ENCODE data around the gene EYA2.

Gene EYA2

GRCh38 chr20:46857061-46857831 lies 37.4 kb upstream of the EYA2 start:
- Histone ChIP-seq H3K9ac (ENCODE audit: low read depth, low read length, poor library complexity, severe bottlenecking) (no peak overlapping the region), H2AFZ (ENCODE audit: low read length) (no peak overlapping the region), H3K9me3 (ENCODE audit: insufficient read depth, low read depth, low read length) (no peaks in the 10 kb centered on the region), H3K4me1 (ENCODE audit: insufficient read depth, low read length, poor library complexity, severe bottlenecking) (no peaks in the 10 kb centered on the region), H3K27me3 (ENCODE audit: insufficient read depth, low read length, poor library complexity, severe bottlenecking) (no peaks in the 10 kb centered on the region), H3K4me2 (ENCODE audit: low read depth, low read length, poor library complexity, severe bottlenecking) (no peak overlapping the region), H3K4me3 (ENCODE audit: low read length, poor library complexity, severe bottlenecking) (no peak overlapping the region), H3K9me2 (replicated peaks; ENCODE audit: low read depth, low read length) (no peaks in the 10 kb centered on the region), H4K20me1 (ENCODE audit: insufficient read depth, low read length, poor library complexity, severe bottlenecking) (no peaks in the 10 kb centered on the region), H3F3A (ENCODE audit: low read depth) (no peaks in the 10 kb centered on the region), H3K36me3 (ENCODE audit: insufficient read depth, low read length) (no peaks in the 10 kb centered on the region), H3K79me2 (ENCODE audit: insufficient read depth, low read length) (no peaks in the 10 kb centered on the region)
- TF ChIP-seq CTCF (conservative IDR thresholded peaks at IDR 0.05; ENCODE audit: low read length) (no peak), EZH2phosphoT487 (IDR thresholded peaks at IDR 0.05; ENCODE audit: borderline replicate concordance) (no peak)

- Histone ChIP-seq H3K9me2 (replicated peaks; ENCODE audit: low read depth, low read length) (no peaks in the 10 kb centered on the region), H4K20me1 (ENCODE audit: insufficient read depth, low read length, poor library complexity, severe bottlenecking) (no peaks in the 10 kb centered on the region), H3K4me3 (ENCODE audit: low read length, poor library complexity, severe bottlenecking) (no peak overlapping the region), H3K36me3 (ENCODE audit: insufficient read depth, low read length) (no peaks in the 10 kb centered on the region), H3K79me2 (ENCODE audit: insufficient read depth, low read length) (no peaks in the 10 kb centered on the region), H3K4me2 (ENCODE audit: low read depth, low read length, poor library complexity, severe bottlenecking) (no peak overlapping the region), H3K9me3 (ENCODE audit: insufficient read depth, low read depth, low read length) (0 out of 2 replicates have a peak, but pooled peaks cover 4% of the 10 kb centered on the region), H3K27me3 (ENCODE audit: insufficient read depth, low read length, poor library complexity, severe bottlenecking) (no peaks in the 10 kb centered on the region), H2AFZ (ENCODE audit: low read length) (no peak overlapping the region), H3F3A (ENCODE audit: low read depth) (no peaks in the 10 kb centered on the region), H3K9ac (ENCODE audit: low read depth, low read length, poor library complexity, severe bottlenecking) (no peak overlapping the region), H3K4me1 (ENCODE audit: insufficient read depth, low read length, poor library complexity, severe bottlenecking) (no peaks in the 10 kb centered on the region)
- TF ChIP-seq EZH2phosphoT487 (IDR thresholded peaks at IDR 0.05; ENCODE audit: borderline replicate concordance) (no peak), CTCF (conservative IDR thresholded peaks at IDR 0.05; ENCODE audit: low read length) (no peak)
These were observed 28.8 kb upstream of the EYA2 start for GRCh38 chr20:46865824-46866223.

GRCh38 chr20:46870041-46870440 lies 24.6 kb upstream of the EYA2 start:
- no peak overlapping the region for H3K4me3 ChIP-seq (ENCODE audit: low read length, poor library complexity, severe bottlenecking)
- H3K36me3 ChIP-seq (ENCODE audit: insufficient read depth, low read length): no peaks in the 10 kb centered on the region

More at GRCh38 chr20:46870041-46870440, 24.6 kb upstream of the EYA2 start:
- TF ChIP-seq CTCF (conservative IDR thresholded peaks at IDR 0.05; ENCODE audit: low read length) (no peak), EZH2phosphoT487 (IDR thresholded peaks at IDR 0.05; ENCODE audit: borderline replicate concordance) (no peak)
- Histone ChIP-seq H4K20me1 (ENCODE audit: insufficient read depth, low read length, poor library complexity, severe bottlenecking) (no peaks in the 10 kb centered on the region), H3K9ac (ENCODE audit: low read depth, low read length, poor library complexity, severe bottlenecking) (no peak overlapping the region), H3K27me3 (ENCODE audit: insufficient read depth, low read length, poor library complexity, severe bottlenecking) (no peaks in the 10 kb centered on the region), H3K4me1 (ENCODE audit: insufficient read depth, low read length, poor library complexity, severe bottlenecking) (no peaks in the 10 kb centered on the region), H2AFZ (ENCODE audit: low read length) (no peak overlapping the region), H3F3A (ENCODE audit: low read depth) (no peaks in the 10 kb centered on the region), H3K4me2 (ENCODE audit: low read depth, low read length, poor library complexity, severe bottlenecking) (no peak overlapping the region), H3K79me2 (ENCODE audit: insufficient read depth, low read length) (no peaks in the 10 kb centered on the region), H3K9me3 (ENCODE audit: insufficient read depth, low read depth, low read length) (0 out of 2 replicates have a peak, but pooled peaks cover 4% of the 10 kb centered on the region), H3K9me2 (replicated peaks; ENCODE audit: low read depth, low read length) (no peaks in the 10 kb centered on the region)

All from Loucy (cell line).